K562 (cell line): ENCODE measurements around the gene DNASE1L1. TPM values are rescaled to one million over a fixed set of nuclear protein-coding genes. Genes with fewer than 3 reads are reported as not detected.

Source experiments
- ATAC-seq: fragments of 200-7000 bp; cut with Tn5 transposase; 3 replicates; pipeline ENCODE4 v1.9.1; 2020; ENCODE audit warnings: moderate library complexity
- BruUV-seq: library from RNA; stranded (reverse); fragments of 400-500 nt; replicated peaks from 2 replicates; lab custom pipeline; 2021; lab: Mats Ljungman, UMichigan
- CTCF ChIA-PET: fragments of 300-600 bp; formaldehyde crosslinking; extraction: SDS; loops from one replicate; lab custom pipeline; 2021; ENCODE audit warnings: low intra/inter-chr PET ratio; lab: Yijun Ruan, JAX
- POLR2A ChIA-PET: fragments of 300-600, 350-650 bp; sonication (Branson Sonifier 250); formaldehyde crosslinking; extraction: SDS; loops from one replicate; lab custom pipeline; 2021; ENCODE audit warnings: antibody characterized with exemption, inconsistent platforms; lab: Yijun Ruan, JAX
- DNase-seq, 4 experiments: peaks; one replicate each; pipeline versions ENCODE4 v3.0.0 to v3.0.0-alpha.2; 2011 to 2018; ENCODE audit warnings: low spot score in 3 of 4, mixed read lengths in 3 of 4; ENCODE audit errors: extremely low read depth in 1 of 4
- FAIRE-seq: peaks from 2 replicates; lab custom pipeline; 2011; peaks lifted over from hg19 to GRCh38; lab: Jason Lieb, UNC
- H2AFZ ChIP-seq: 2 replicates; pipeline ENCODE4 v1.6.0; 2011; ENCODE audit warnings: low read depth, low read length, control low read depth, inconsistent platforms
- H3K27ac ChIP-seq: fragments of 200-600 bp; 3 replicates; pipeline ENCODE4 v1.8.0; 2011; ENCODE audit warnings: low read depth, mild to moderate bottlenecking, control low read depth, inconsistent platforms, low read length, moderate library complexity, mixed read lengths; ENCODE audit errors: extremely low read depth
- H3K27me3 ChIP-seq, 2 experiments: fragments of 300-600 bp in 1 of 2; 2 replicates in 1 of 2; 3 replicates in 1 of 2; pipeline versions ENCODE4 v1.6.0 to v1.8.0; 2011; ENCODE audit warnings: inconsistent platforms in 2 of 2, low read length in 2 of 2, mild to moderate bottlenecking in 1 of 2, mixed read lengths in 1 of 2, moderate library complexity in 1 of 2; ENCODE audit not compliant: control insufficient read depth in 2 of 2, insufficient read depth in 2 of 2
- H3K36me3 ChIP-seq: fragments of 300-600 bp; 3 replicates; pipeline ENCODE4 v1.8.0; 2011; ENCODE audit warnings: mild to moderate bottlenecking, low read length, inconsistent platforms; ENCODE audit not compliant: control insufficient read depth, insufficient read depth
- H3K4me1 ChIP-seq, 2 experiments: fragments of 200-600 bp in 1 of 2; replicated peaks in 1 of 2; 2 replicates in 1 of 2; 3 replicates in 1 of 2; pipeline versions ENCODE4 v1.5.1 to v1.8.0; 2011; ENCODE audit warnings: inconsistent platforms in 2 of 2, low read length in 2 of 2, mild to moderate bottlenecking in 1 of 2, mixed read lengths in 1 of 2, moderate library complexity in 1 of 2; ENCODE audit not compliant: control insufficient read depth in 2 of 2, insufficient read depth in 2 of 2
- H3K4me2 ChIP-seq: 2 replicates; pipeline ENCODE4 v1.6.1; 2011; ENCODE audit warnings: low read length, control low read depth, inconsistent platforms, mixed read lengths; ENCODE audit not compliant: insufficient read depth
- H3K4me3 ChIP-seq: fragments of 200-600 bp; sonication (generic), shearing (Covaris generic); 2 replicates; pipeline ENCODE4 v1.5.1; 2016; ENCODE audit warnings: control low read depth, inconsistent platforms
- H3K79me2 ChIP-seq: fragments of 200-600 bp; 3 replicates; pipeline ENCODE4 v1.8.0; 2011; ENCODE audit warnings: low read length, inconsistent platforms; ENCODE audit not compliant: control insufficient read depth, insufficient read depth
- H3K9ac ChIP-seq, 2 experiments: 2 replicates each; pipeline versions ENCODE4 v1.6.0 to v1.6.1; 2011; ENCODE audit warnings: low read depth in 2 of 2, low read length in 2 of 2, control low read depth in 1 of 2, inconsistent platforms in 1 of 2, mild to moderate bottlenecking in 1 of 2, mixed read lengths in 1 of 2; ENCODE audit not compliant: insufficient read depth in 1 of 2
- H3K9me1 ChIP-seq: one replicate; pipeline ENCODE4 v1.6.0; 2011; ENCODE audit warnings: inconsistent platforms, mild to moderate bottlenecking, low read length, moderate library complexity; ENCODE audit not compliant: control insufficient read depth, insufficient read depth
- H3K9me3 ChIP-seq: replicated peaks from 2 replicates; pipeline ENCODE4 v1.5.1; 2011; ENCODE audit warnings: low read depth, low read length, inconsistent platforms; ENCODE audit not compliant: control insufficient read depth, insufficient read depth
- H4K20me1 ChIP-seq: replicated peaks from 2 replicates; pipeline ENCODE4 v1.6.1; 2011; ENCODE audit warnings: low read length, inconsistent platforms, mixed read lengths; ENCODE audit not compliant: control insufficient read depth, insufficient read depth
- ELF2 ChIP-seq: fragments of 250-450 bp; sonication (Bioruptor Pico); IDR thresholded peaks from 2 replicates; pipeline ENCODE4 v1.5.0; 2021; ENCODE audit warnings: mild to moderate bottlenecking
- ESRRA ChIP-seq: fragments of 450-650 bp; IDR thresholded peaks from 2 replicates; pipeline ENCODE4 v1.6.1; 2014; ENCODE audit warnings: low read depth, mild to moderate bottlenecking, moderate library complexity, borderline replicate concordance
- PML ChIP-seq: IDR thresholded peaks from 2 replicates; pipeline ENCODE4 v1.6.1; 2012; ENCODE audit warnings: low read length, inconsistent platforms
- POLR2G ChIP-seq: fragments of 200-400 bp; formaldehyde crosslinking; IDR thresholded peaks from 2 replicates; pipeline ENCODE4 v1.6.1; 2017; ENCODE audit warnings: low read depth, mild to moderate bottlenecking, antibody characterized with exemption, low read length, moderate library complexity
- POLR2H ChIP-seq: IDR thresholded peaks from 2 replicates; pipeline ENCODE4 v1.6.1; 2016; ENCODE audit warnings: missing genetic modification characterization, low read depth, mild to moderate bottlenecking, control low read depth, missing compliant biosample characterization, moderate library complexity
- SREBF2 ChIP-seq: sonication (generic); formaldehyde crosslinking; IDR thresholded peaks from 2 replicates; pipeline ENCODE4 v1.4.0; 2020; ENCODE audit warnings: mild to moderate bottlenecking, missing genetic modification reagents
- ZNF146 ChIP-seq: IDR thresholded peaks from one replicate; pipeline ENCODE4 v1.6.1; 2018; ENCODE audit warnings: missing compliant biosample characterization; ENCODE audit not compliant: unreplicated experiment
- WGBS: fragments of 100-300 bp; shearing (Covaris generic); methylation state at CpG from one replicate; pipeline ENCODE4 v1.1.6; 2016; ENCODE audit warnings: low coverage, mixed read lengths; ENCODE audit not compliant: insufficient coverage; ENCODE audit errors: missing lambda C conversion rate; 5-methylcytosine and 5-hydroxymethylcytosine counted together
- in situ Hi-C: fragments of 300-500 bp; cut with MboI; formaldehyde crosslinking; loops from 4 replicates; pipeline ENCODE4 v1.15.0; 2018; ENCODE audit warnings: inconsistent platforms, mixed read lengths
- intact Hi-C: fragments of 100-400 bp; cut with micrococcal nuclease; formaldehyde crosslinking; loops from 2 replicates; pipeline ENCODE4 v1.14.2; 2022
- polyA plus RNA-seq, 8 experiments: library from polyadenylated mRNA; depleted of rRNA in 4 of 8; stranded (reverse) in 5 of 8; unstranded in 3 of 8; fragments of >200 nt; fragmentation: Nextera tagmentation in 2 of 8; fragmentation: Illumina TruSeq in 1 of 8; extraction: Ambion mirVana in 2 of 8; extraction: Trizol in 1 of 8; gene quantifications; 2 replicates each; pipeline versions ENCODE4 v1.2.1 to v1.2.3, GENCODE V29; 2011 to 2014; ENCODE audit warnings: inconsistent platforms in 1 of 8, missing spikeins in 1 of 8
- total RNA-seq, 7 experiments: library from RNA; depleted of rRNA in 6 of 7; stranded (reverse); fragments of >200 nt in 6 of 7; fragmentation: Illumina TruSeq in 2 of 7; extraction: Trizol in 2 of 7; gene quantifications; 2 replicates each; pipeline versions ENCODE4 v1.2.1 to v1.2.3, GENCODE V29; 2011 to 2021; ENCODE audit warnings: low replicate concordance in 1 of 7
- TF ChIP-seq, protein P1 (sequence below): sonication (generic); formaldehyde crosslinking; IDR thresholded peaks from 2 replicates; pipeline ENCODE4 v1.8.0; 2023; ENCODE audit warnings: mild to moderate bottlenecking, missing genetic modification reagents

Gene DNASE1L1
- total and polyA plus RNA-seq, 9 of the 15 experiments (the other 6 are each of a cell fraction or from before 2014, with no cell fraction given) = 0.73 to 12.6 (median 7.9) TPM

DNA sequence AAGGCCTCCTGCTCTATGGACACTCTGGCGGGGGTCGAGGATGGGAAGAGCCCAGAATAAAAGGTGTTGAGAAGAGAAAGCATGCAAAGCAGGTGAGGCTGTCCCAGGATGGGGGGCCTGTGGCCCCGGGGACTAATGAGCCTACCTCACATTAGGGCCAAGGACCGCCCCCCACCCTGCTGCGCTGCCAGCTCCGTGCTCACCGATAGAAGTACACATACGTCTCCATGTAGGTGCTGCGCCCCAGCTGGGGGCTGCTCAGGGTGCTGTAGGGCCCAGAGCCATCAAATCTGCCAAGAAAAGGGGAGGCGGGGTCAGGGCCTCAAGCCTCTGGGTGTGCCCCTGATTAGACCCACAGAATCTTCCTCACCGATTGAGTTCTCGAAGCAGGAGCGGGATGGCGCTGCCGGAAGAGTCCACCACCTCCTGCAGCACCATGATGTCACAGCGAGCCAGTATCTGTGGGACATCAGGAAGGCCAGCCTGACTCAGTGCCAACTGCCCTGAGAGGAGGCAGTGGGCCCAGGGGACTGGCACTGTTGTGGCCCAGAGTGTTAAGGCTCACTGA, 4.3 kb downstream of the DNASE1L1 start:
- ATAC-seq (no peak), FAIRE-seq (no peak), DNase-seq (no peak)
- ChIA-PET POLR2A (no interaction called here), CTCF (no interaction called here)
- 81% methylated on average over 10 of the region's 16 CpGs for WGBS
- BruUV-seq = no TSS peak
- Histone ChIP-seq H3K9me1 (no peaks in the 10 kb centered on the region), H3K36me3 (peaks cover 22% of the 10 kb centered on the region), H3K9ac (no peak overlapping the region), H3K4me3 (no peak overlapping the region), H3K79me2 (peaks cover 22% of the 10 kb centered on the region), H3K4me2 (no peak overlapping the region), H3K27ac (no peak overlapping the region), H3K4me1 (peaks cover 13 to 26% of the 10 kb centered on the region in 2 experiments; a peak in 4 of 5 replicates), H2AFZ (no peak overlapping the region), H3K27me3 (no peaks in the 10 kb centered on the region), H4K20me1 (peaks cover 5% of the 10 kb centered on the region), H3K9me3 (no peaks in the 10 kb centered on the region)
- TF ChIP-seq POLR2G (peak; percentile 29; the same call in 1 of the 2 replicates), PML (no peak)
- intact Hi-C loops (no loop called here), in situ Hi-C loops (loop anchor here (10.0 kb wide), 1 partner anchor 130 kb away; no protein-coding TSS in a partner anchor)

DNA sequence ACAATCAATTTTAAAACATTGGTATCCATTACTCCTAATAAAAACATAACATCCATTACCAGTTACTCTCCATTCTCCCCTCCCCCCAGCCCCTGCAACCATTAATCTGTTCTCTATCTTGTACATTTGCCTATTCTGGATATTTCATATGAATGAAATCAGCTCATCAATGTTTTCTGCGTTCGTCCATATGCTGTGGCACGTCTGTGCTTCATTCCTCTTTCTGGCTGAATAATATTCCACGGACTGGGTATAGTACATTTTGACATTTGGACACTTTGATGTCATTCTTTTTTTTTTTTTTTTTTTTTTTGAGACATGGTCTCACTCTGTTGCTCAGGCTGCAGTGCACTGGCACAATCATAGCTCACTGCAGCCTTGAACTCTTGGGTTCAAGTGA, 5.2 kb downstream of the DNASE1L1 start:
- no peak for ATAC-seq
- ChIA-PET CTCF (no interaction called here), POLR2A (no interaction called here)
- TF ChIP-seq SREBF2 (CRISPR knock-in tag) = no peak
- TF ChIP-seq ESRRA = no peak
- no peak for TF ChIP-seq ELF2 (CRISPR knock-in tag)
- TF ChIP-seq ZNF146 = peak; percentile 71
- TF ChIP-seq, protein P1, sequence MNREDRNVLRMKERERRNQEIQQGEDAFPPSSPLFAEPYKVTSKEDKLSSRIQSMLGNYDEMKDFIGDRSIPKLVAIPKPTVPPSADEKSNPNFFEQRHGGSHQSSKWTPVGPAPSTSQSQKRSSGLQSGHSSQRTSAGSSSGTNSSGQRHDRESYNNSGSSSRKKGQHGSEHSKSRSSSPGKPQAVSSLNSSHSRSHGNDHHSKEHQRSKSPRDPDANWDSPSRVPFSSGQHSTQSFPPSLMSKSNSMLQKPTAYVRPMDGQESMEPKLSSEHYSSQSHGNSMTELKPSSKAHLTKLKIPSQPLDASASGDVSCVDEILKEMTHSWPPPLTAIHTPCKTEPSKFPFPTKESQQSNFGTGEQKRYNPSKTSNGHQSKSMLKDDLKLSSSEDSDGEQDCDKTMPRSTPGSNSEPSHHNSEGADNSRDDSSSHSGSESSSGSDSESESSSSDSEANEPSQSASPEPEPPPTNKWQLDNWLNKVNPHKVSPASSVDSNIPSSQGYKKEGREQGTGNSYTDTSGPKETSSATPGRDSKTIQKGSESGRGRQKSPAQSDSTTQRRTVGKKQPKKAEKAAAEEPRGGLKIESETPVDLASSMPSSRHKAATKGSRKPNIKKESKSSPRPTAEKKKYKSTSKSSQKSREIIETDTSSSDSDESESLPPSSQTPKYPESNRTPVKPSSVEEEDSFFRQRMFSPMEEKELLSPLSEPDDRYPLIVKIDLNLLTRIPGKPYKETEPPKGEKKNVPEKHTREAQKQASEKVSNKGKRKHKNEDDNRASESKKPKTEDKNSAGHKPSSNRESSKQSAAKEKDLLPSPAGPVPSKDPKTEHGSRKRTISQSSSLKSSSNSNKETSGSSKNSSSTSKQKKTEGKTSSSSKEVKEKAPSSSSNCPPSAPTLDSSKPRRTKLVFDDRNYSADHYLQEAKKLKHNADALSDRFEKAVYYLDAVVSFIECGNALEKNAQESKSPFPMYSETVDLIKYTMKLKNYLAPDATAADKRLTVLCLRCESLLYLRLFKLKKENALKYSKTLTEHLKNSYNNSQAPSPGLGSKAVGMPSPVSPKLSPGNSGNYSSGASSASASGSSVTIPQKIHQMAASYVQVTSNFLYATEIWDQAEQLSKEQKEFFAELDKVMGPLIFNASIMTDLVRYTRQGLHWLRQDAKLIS (CRISPR knock-in tag) = no peak
- TF ChIP-seq POLR2H (tag) = no peak
- 58% methylated on average over 4 of the region's 4 CpGs for WGBS
- Histone ChIP-seq H3K4me1 (peaks cover 11 to 17% of the 10 kb centered on the region in 2 experiments; a peak in 4 of 5 replicates), H3K36me3 (peaks cover 30% of the 10 kb centered on the region), H3K27ac (no peak overlapping the region), H3K9ac (no peak overlapping the region), H3K9me1 (no peaks in the 10 kb centered on the region), H3K27me3 (no peaks in the 10 kb centered on the region), H3K79me2 (peaks cover 26% of the 10 kb centered on the region), H3K4me2 (no peak overlapping the region), H2AFZ (no peak overlapping the region), H4K20me1 (peaks cover 13% of the 10 kb centered on the region), H3K4me3 (no peak overlapping the region), H3K9me3 (no peaks in the 10 kb centered on the region; the same call in 1 of the 2 replicates)
- DNase-seq = no peak
- intact Hi-C loops = no loop called here
- FAIRE-seq = no peak
- in situ Hi-C loops = loop anchor here (10.0 kb wide), 1 partner anchor 131 kb away; no protein-coding TSS in a partner anchor
- no TSS peak for BruUV-seq
